Measurements from ENCODE around the gene ELMO1. TPM values are rescaled to one million over a fixed set of nuclear protein-coding genes. Genes with fewer than 3 reads are reported as not detected.

The ELMO1 gene
- polyA plus RNA-seq, 1 donor (not counting 4 experiments of a cell fraction or from before 2014, with no cell fraction given) = not detected

DNA sequence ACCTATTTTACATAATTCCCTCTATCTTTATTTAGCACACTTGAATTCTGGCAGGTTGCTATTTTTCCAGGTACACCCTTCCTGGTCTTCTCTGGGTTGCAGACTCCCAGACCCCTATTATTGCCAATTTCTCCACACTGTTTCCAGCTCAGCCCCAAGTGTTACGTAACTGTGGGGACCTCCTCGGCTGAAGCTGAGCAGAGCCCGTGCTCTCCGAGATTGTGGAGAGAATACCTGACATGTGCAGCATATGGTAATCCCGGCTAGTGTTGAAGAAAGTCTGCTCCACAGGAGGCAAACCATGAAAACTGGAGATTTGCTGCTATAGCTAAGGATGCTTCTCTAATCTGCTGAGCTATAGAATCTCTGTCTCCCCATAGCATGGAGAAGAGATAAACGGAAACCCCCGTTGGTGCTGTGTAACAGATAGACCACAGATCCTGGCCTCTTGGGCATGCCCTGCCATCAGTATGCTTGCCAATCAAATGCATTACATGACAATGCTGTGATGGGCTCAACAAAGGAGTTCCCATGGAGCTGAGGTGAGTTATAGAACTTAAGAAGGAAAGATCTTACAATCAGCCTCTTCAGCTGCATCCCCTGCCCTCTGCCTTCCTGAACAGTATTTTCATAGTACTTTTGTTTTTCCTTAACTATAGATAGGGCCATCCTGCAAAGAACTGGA lies 579.8 kb downstream of the ELMO1 start:
- no peak overlapping the region for H3K27ac ChIP-seq (ENCODE audit: control insufficient read depth, insufficient read depth, low read length)
- no peak overlapping the region for H3K9ac ChIP-seq (ENCODE audit: control insufficient read depth, extremely low read depth, insufficient read depth, low read length)
- H3K27me3 ChIP-seq (ENCODE audit: control insufficient read depth, extremely low read depth, insufficient read depth, low read length) = no peaks in the 10 kb centered on the region
- H2AFZ ChIP-seq (ENCODE audit: control insufficient read depth, low read length) = no peak overlapping the region
- H3K4me3 ChIP-seq (ENCODE audit: control insufficient read depth in 2 of 3, extremely low read depth in 1 of 3, insufficient read depth in 2 of 3, low read depth in 1 of 3, low read length in 3 of 3) = no peak overlapping the region
- no peaks in the 10 kb centered on the region for H3K79me2 ChIP-seq (ENCODE audit: control insufficient read depth, insufficient read depth, low read length)
- H3K4me1 ChIP-seq (ENCODE audit: control insufficient read depth, extremely low read depth, insufficient read depth, low read length) = no peaks in the 10 kb centered on the region
- H3K4me2 ChIP-seq (ENCODE audit: control insufficient read depth, extremely low read depth, insufficient read depth, low read depth, low read length) = no peak overlapping the region
- H3K9me1 ChIP-seq (ENCODE audit: control insufficient read depth, extremely low read depth, insufficient read depth, low read length) = no peaks in the 10 kb centered on the region
- no peaks in the 10 kb centered on the region for H3K36me3 ChIP-seq (ENCODE audit: control insufficient read depth in 2 of 2, extremely low read depth in 1 of 2, insufficient read depth in 2 of 2, low read length in 2 of 2)
- no peaks in the 10 kb centered on the region for H3K9me3 ChIP-seq (ENCODE audit: control insufficient read depth, low read depth, low read length)
- dilution Hi-C loops (cut with MboI; ENCODE audit: extremely low pct_ligation_motif_present, low sequenced_read_pairs) = no loop called here
- no peaks in the 10 kb centered on the region for H4K20me1 ChIP-seq (ENCODE audit: control insufficient read depth, extremely low read depth, insufficient read depth, low read length)
- TF ChIP-seq, protein P1, sequence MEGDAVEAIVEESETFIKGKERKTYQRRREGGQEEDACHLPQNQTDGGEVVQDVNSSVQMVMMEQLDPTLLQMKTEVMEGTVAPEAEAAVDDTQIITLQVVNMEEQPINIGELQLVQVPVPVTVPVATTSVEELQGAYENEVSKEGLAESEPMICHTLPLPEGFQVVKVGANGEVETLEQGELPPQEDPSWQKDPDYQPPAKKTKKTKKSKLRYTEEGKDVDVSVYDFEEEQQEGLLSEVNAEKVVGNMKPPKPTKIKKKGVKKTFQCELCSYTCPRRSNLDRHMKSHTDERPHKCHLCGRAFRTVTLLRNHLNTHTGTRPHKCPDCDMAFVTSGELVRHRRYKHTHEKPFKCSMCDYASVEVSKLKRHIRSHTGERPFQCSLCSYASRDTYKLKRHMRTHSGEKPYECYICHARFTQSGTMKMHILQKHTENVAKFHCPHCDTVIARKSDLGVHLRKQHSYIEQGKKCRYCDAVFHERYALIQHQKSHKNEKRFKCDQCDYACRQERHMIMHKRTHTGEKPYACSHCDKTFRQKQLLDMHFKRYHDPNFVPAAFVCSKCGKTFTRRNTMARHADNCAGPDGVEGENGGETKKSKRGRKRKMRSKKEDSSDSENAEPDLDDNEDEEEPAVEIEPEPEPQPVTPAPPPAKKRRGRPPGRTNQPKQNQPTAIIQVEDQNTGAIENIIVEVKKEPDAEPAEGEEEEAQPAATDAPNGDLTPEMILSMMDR (optimal IDR thresholded peaks at IDR 0.05 in 1 of 3, IDR thresholded peaks at IDR 0.05 in 1 of 3, conservative IDR thresholded peaks at IDR 0.05 in 1 of 3; ENCODE audit: extremely low read depth in 1 of 3, insufficient read depth in 2 of 3, low read length in 3 of 3) = no peak
- no peak for TF ChIP-seq EZH2 (IDR thresholded peaks at IDR 0.05; ENCODE audit: low read length)
- FAIRE-seq (no peak), DNase-seq (ENCODE audit: low read depth, low spot score) (no peak)

DNA sequence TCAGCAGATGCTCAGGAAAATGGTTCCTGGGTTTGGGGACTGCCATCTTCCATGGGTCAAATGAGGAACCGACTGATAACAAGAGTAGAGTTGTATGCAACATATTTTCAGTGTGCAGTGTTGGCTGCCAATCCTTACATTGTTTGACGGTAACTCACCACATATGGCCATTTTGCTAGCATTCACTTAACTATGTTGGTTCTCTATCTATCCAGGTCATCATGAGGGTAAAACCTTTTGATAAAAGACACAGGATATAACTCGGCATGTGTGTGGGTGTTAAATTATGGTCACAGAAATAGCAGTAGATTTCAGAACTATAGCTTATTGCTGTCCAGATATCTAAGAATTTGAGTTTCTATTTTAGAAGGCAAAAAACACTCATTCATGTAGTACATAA lies 583.6 kb downstream of the ELMO1 start:
- Histone ChIP-seq H3K27me3 (ENCODE audit: control insufficient read depth, extremely low read depth, insufficient read depth, low read length) (no peaks in the 10 kb centered on the region), H2AFZ (ENCODE audit: control insufficient read depth, low read length) (no peak overlapping the region), H3K4me1 (ENCODE audit: control insufficient read depth, extremely low read depth, insufficient read depth, low read length) (no peaks in the 10 kb centered on the region), H3K27ac (ENCODE audit: control insufficient read depth, insufficient read depth, low read length) (no peak overlapping the region), H3K79me2 (ENCODE audit: control insufficient read depth, insufficient read depth, low read length) (no peaks in the 10 kb centered on the region), H3K9me3 (ENCODE audit: control insufficient read depth, low read depth, low read length) (no peaks in the 10 kb centered on the region), H3K36me3 (ENCODE audit: control insufficient read depth in 2 of 2, extremely low read depth in 1 of 2, insufficient read depth in 2 of 2, low read length in 2 of 2) (no peaks in the 10 kb centered on the region), H3K9me1 (ENCODE audit: control insufficient read depth, extremely low read depth, insufficient read depth, low read length) (no peaks in the 10 kb centered on the region), H3K9ac (ENCODE audit: control insufficient read depth, extremely low read depth, insufficient read depth, low read length) (no peak overlapping the region), H3K4me3 (ENCODE audit: control insufficient read depth in 2 of 3, extremely low read depth in 1 of 3, insufficient read depth in 2 of 3, low read depth in 1 of 3, low read length in 3 of 3) (no peak overlapping the region), H4K20me1 (ENCODE audit: control insufficient read depth, extremely low read depth, insufficient read depth, low read length) (no peaks in the 10 kb centered on the region), H3K4me2 (ENCODE audit: control insufficient read depth, extremely low read depth, insufficient read depth, low read depth, low read length) (no peak overlapping the region)
- dilution Hi-C loops (cut with MboI; ENCODE audit: extremely low pct_ligation_motif_present, low sequenced_read_pairs) = no loop called here
- no peak for TF ChIP-seq EZH2 (IDR thresholded peaks at IDR 0.05; ENCODE audit: low read length)
- TF ChIP-seq, protein P1 (optimal IDR thresholded peaks at IDR 0.05 in 1 of 3, IDR thresholded peaks at IDR 0.05 in 1 of 3, conservative IDR thresholded peaks at IDR 0.05 in 1 of 3; ENCODE audit: extremely low read depth in 1 of 3, insufficient read depth in 2 of 3, low read length in 3 of 3) = no peak
- FAIRE-seq (no peak), DNase-seq (ENCODE audit: low read depth, low spot score) (no peak)

All from keratinocyte (primary cell).